ENCODE data around the gene CHKA.

Gene CHKA

GRCh38 chr11:68121067-68121899 is at the start of gene CHKA:
CHKA (minus strand) TSS chr11:68121388; CDS start chr11:68121177, 211 bp downstream.
- Histone ChIP-seq H3K36me3 (ENCODE audit: control insufficient read depth in 2 of 2, insufficient read depth in 2 of 2, low read length in 2 of 2) (no peaks in the 10 kb centered on the region), H3K4me3 (ENCODE audit: low read length in 2 of 2) (peak within 1 kb of the TSS; percentile 71 to 91), H3K9me3 (ENCODE audit: control insufficient read depth in 2 of 2, low read length in 2 of 2) (no peaks in the 10 kb centered on the region), H3K27ac (ENCODE audit: low read depth in 2 of 2, low read length in 2 of 2) (peak within 1 kb of the TSS; percentile 93 to 96), H3K27me3 (ENCODE audit: control insufficient read depth in 2 of 2, insufficient read depth in 2 of 2, low read length in 2 of 2) (no peaks in the 10 kb centered on the region), H3K9ac (ENCODE audit: low read depth in 1 of 2, low read length in 2 of 2) (peak within 1 kb of the TSS; percentile 91 to 92), H3K4me1 (ENCODE audit: control insufficient read depth in 2 of 2, insufficient read depth in 2 of 2, low read length in 2 of 2) (peaks cover 35 to 39% of the 10 kb centered on the region in 2 donors)

- H3K36me3 ChIP-seq (ENCODE audit: control insufficient read depth in 2 of 2, insufficient read depth in 2 of 2, low read length in 2 of 2), result peaks cover 57 to 78% of the 10 kb centered on the region in 2 donors
- no peaks in the 10 kb centered on the region for H3K27me3 ChIP-seq (ENCODE audit: control insufficient read depth in 2 of 2, insufficient read depth in 2 of 2, low read length in 2 of 2)
- H3K27ac ChIP-seq (ENCODE audit: low read depth in 2 of 2, low read length in 2 of 2), result no peak overlapping the region
Observed at GRCh38 chr11:68169442-68169841, 48.3 kb upstream of the CHKA start.

GRCh38 chr11:68168694-68169093 is 47.5 kb upstream of the CHKA start:
- Histone ChIP-seq H3K4me3 (ENCODE audit: low read length in 2 of 2) (no peak overlapping the region), H3K9ac (ENCODE audit: low read depth in 1 of 2, low read length in 2 of 2) (no peak overlapping the region), H3K36me3 (ENCODE audit: control insufficient read depth in 2 of 2, insufficient read depth in 2 of 2, low read length in 2 of 2) (peaks cover 53 to 79% of the 10 kb centered on the region in 2 donors), H3K27ac (ENCODE audit: low read depth in 2 of 2, low read length in 2 of 2) (no peak overlapping the region), H3K27me3 (ENCODE audit: control insufficient read depth in 2 of 2, insufficient read depth in 2 of 2, low read length in 2 of 2) (no peaks in the 10 kb centered on the region), H3K4me1 (ENCODE audit: control insufficient read depth in 2 of 2, insufficient read depth in 2 of 2, low read length in 2 of 2) (no peaks in the 10 kb centered on the region), H3K9me3 (ENCODE audit: control insufficient read depth in 2 of 2, low read length in 2 of 2) (no peaks in the 10 kb centered on the region)

More at GRCh38 chr11:68169442-68169841, 48.3 kb upstream of the CHKA start:
- no peaks in the 10 kb centered on the region for H3K9me3 ChIP-seq (ENCODE audit: control insufficient read depth in 2 of 2, low read length in 2 of 2)
- no peaks in the 10 kb centered on the region for H3K4me1 ChIP-seq (ENCODE audit: control insufficient read depth in 2 of 2, insufficient read depth in 2 of 2, low read length in 2 of 2)
- H3K9ac ChIP-seq (ENCODE audit: low read depth in 1 of 2, low read length in 2 of 2), result no peak overlapping the region
- H3K4me3 ChIP-seq (ENCODE audit: low read length in 2 of 2), result no peak overlapping the region

- H3K9ac ChIP-seq (ENCODE audit: low read depth in 1 of 2, low read length in 2 of 2), result no peak overlapping the region
- H3K4me1 ChIP-seq (ENCODE audit: control insufficient read depth in 2 of 2, insufficient read depth in 2 of 2, low read length in 2 of 2), result no peaks in the 10 kb centered on the region
- H3K9me3 ChIP-seq (ENCODE audit: control insufficient read depth in 2 of 2, low read length in 2 of 2), result no peaks in the 10 kb centered on the region
- H3K4me3 ChIP-seq (ENCODE audit: low read length in 2 of 2), result no peak overlapping the region
- peaks cover 46 to 79% of the 10 kb centered on the region in 2 donors for H3K36me3 ChIP-seq (ENCODE audit: control insufficient read depth in 2 of 2, insufficient read depth in 2 of 2, low read length in 2 of 2)
- no peaks in the 10 kb centered on the region for H3K27me3 ChIP-seq (ENCODE audit: control insufficient read depth in 2 of 2, insufficient read depth in 2 of 2, low read length in 2 of 2)
- H3K27ac ChIP-seq (ENCODE audit: low read depth in 2 of 2, low read length in 2 of 2), result no peak overlapping the region
Observed at GRCh38 chr11:68167474-68167873, 46.3 kb upstream of the CHKA start.

- H3K9me3 ChIP-seq (ENCODE audit: control insufficient read depth in 2 of 2, low read length in 2 of 2), result no peaks in the 10 kb centered on the region
- H3K9ac ChIP-seq (ENCODE audit: low read depth in 1 of 2, low read length in 2 of 2), result no peak overlapping the region
- no peaks in the 10 kb centered on the region for H3K4me1 ChIP-seq (ENCODE audit: control insufficient read depth in 2 of 2, insufficient read depth in 2 of 2, low read length in 2 of 2)
- no peak overlapping the region for H3K4me3 ChIP-seq (ENCODE audit: low read length in 2 of 2)
- H3K36me3 ChIP-seq (ENCODE audit: control insufficient read depth in 2 of 2, insufficient read depth in 2 of 2, low read length in 2 of 2), result peaks cover 43 to 76% of the 10 kb centered on the region in 2 donors
- H3K27ac ChIP-seq (ENCODE audit: low read depth in 2 of 2, low read length in 2 of 2), result no peak overlapping the region
- H3K27me3 ChIP-seq (ENCODE audit: control insufficient read depth in 2 of 2, insufficient read depth in 2 of 2, low read length in 2 of 2), result no peaks in the 10 kb centered on the region
Observed at GRCh38 chr11:68166969-68167368, 45.8 kb upstream of the CHKA start.

GRCh38 chr11:68165601-68166000 is 44.4 kb upstream of the CHKA start:
- H3K4me3 ChIP-seq (ENCODE audit: low read length in 2 of 2), result no peak overlapping the region
- no peak overlapping the region for H3K27ac ChIP-seq (ENCODE audit: low read depth in 2 of 2, low read length in 2 of 2)
- H3K27me3 ChIP-seq (ENCODE audit: control insufficient read depth in 2 of 2, insufficient read depth in 2 of 2, low read length in 2 of 2), result no peaks in the 10 kb centered on the region
- peaks cover 38 to 66% of the 10 kb centered on the region in 2 donors for H3K36me3 ChIP-seq (ENCODE audit: control insufficient read depth in 2 of 2, insufficient read depth in 2 of 2, low read length in 2 of 2)
- H3K4me1 ChIP-seq (ENCODE audit: control insufficient read depth in 2 of 2, insufficient read depth in 2 of 2, low read length in 2 of 2), result no peaks in the 10 kb centered on the region
- no peaks in the 10 kb centered on the region for H3K9me3 ChIP-seq (ENCODE audit: control insufficient read depth in 2 of 2, low read length in 2 of 2)
- no peak overlapping the region for H3K9ac ChIP-seq (ENCODE audit: low read depth in 1 of 2, low read length in 2 of 2)

GRCh38 chr11:68164437-68164836 is 43.2 kb upstream of the CHKA start:
- Histone ChIP-seq H3K9ac (ENCODE audit: low read depth in 1 of 2, low read length in 2 of 2) (no peak overlapping the region), H3K36me3 (ENCODE audit: control insufficient read depth in 2 of 2, insufficient read depth in 2 of 2, low read length in 2 of 2) (peaks cover 26 to 57% of the 10 kb centered on the region in 2 donors), H3K27ac (ENCODE audit: low read depth in 2 of 2, low read length in 2 of 2) (no peak overlapping the region), H3K27me3 (ENCODE audit: control insufficient read depth in 2 of 2, insufficient read depth in 2 of 2, low read length in 2 of 2) (no peaks in the 10 kb centered on the region), H3K4me3 (ENCODE audit: low read length in 2 of 2) (no peak overlapping the region), H3K4me1 (ENCODE audit: control insufficient read depth in 2 of 2, insufficient read depth in 2 of 2, low read length in 2 of 2) (no peaks in the 10 kb centered on the region), H3K9me3 (ENCODE audit: control insufficient read depth in 2 of 2, low read length in 2 of 2) (no peaks in the 10 kb centered on the region)

GRCh38 chr11:68163691-68164090 is 42.5 kb upstream of the CHKA start:
- H3K36me3 ChIP-seq (ENCODE audit: control insufficient read depth in 2 of 2, insufficient read depth in 2 of 2, low read length in 2 of 2), result peaks cover 20 to 50% of the 10 kb centered on the region in 2 donors
- no peak overlapping the region for H3K27ac ChIP-seq (ENCODE audit: low read depth in 2 of 2, low read length in 2 of 2)

GRCh38 chr11:68160100-68160695 is 39.0 kb upstream of the CHKA start:
- H3K9ac ChIP-seq (ENCODE audit: low read depth in 1 of 2, low read length in 2 of 2), result no peak overlapping the region
- peaks cover 20 to 39% of the 10 kb centered on the region in 2 donors for H3K36me3 ChIP-seq (ENCODE audit: control insufficient read depth in 2 of 2, insufficient read depth in 2 of 2, low read length in 2 of 2)
- H3K9me3 ChIP-seq (ENCODE audit: control insufficient read depth in 2 of 2, low read length in 2 of 2), result no peaks in the 10 kb centered on the region
- H3K27ac ChIP-seq (ENCODE audit: low read depth in 2 of 2, low read length in 2 of 2), result no peak overlapping the region
- no peak overlapping the region for H3K4me3 ChIP-seq (ENCODE audit: low read length in 2 of 2)
- no peaks in the 10 kb centered on the region for H3K4me1 ChIP-seq (ENCODE audit: control insufficient read depth in 2 of 2, insufficient read depth in 2 of 2, low read length in 2 of 2)
- no peaks in the 10 kb centered on the region for H3K27me3 ChIP-seq (ENCODE audit: control insufficient read depth in 2 of 2, insufficient read depth in 2 of 2, low read length in 2 of 2)

More at GRCh38 chr11:68163691-68164090, 42.5 kb upstream of the CHKA start:
- no peaks in the 10 kb centered on the region for H3K9me3 ChIP-seq (ENCODE audit: control insufficient read depth in 2 of 2, low read length in 2 of 2)
- H3K4me1 ChIP-seq (ENCODE audit: control insufficient read depth in 2 of 2, insufficient read depth in 2 of 2, low read length in 2 of 2), result no peaks in the 10 kb centered on the region
- H3K9ac ChIP-seq (ENCODE audit: low read depth in 1 of 2, low read length in 2 of 2), result no peak overlapping the region
- no peaks in the 10 kb centered on the region for H3K27me3 ChIP-seq (ENCODE audit: control insufficient read depth in 2 of 2, insufficient read depth in 2 of 2, low read length in 2 of 2)
- no peak overlapping the region for H3K4me3 ChIP-seq (ENCODE audit: low read length in 2 of 2)

GRCh38 chr11:68159665-68160064 is 38.5 kb upstream of the CHKA start:
- Histone ChIP-seq H3K9me3 (ENCODE audit: control insufficient read depth in 2 of 2, low read length in 2 of 2) (no peaks in the 10 kb centered on the region), H3K9ac (ENCODE audit: low read depth in 1 of 2, low read length in 2 of 2) (no peak overlapping the region), H3K4me1 (ENCODE audit: control insufficient read depth in 2 of 2, insufficient read depth in 2 of 2, low read length in 2 of 2) (no peaks in the 10 kb centered on the region), H3K27me3 (ENCODE audit: control insufficient read depth in 2 of 2, insufficient read depth in 2 of 2, low read length in 2 of 2) (no peaks in the 10 kb centered on the region), H3K27ac (ENCODE audit: low read depth in 2 of 2, low read length in 2 of 2) (no peak overlapping the region), H3K4me3 (ENCODE audit: low read length in 2 of 2) (no peak overlapping the region), H3K36me3 (ENCODE audit: control insufficient read depth in 2 of 2, insufficient read depth in 2 of 2, low read length in 2 of 2) (peaks cover 20 to 39% of the 10 kb centered on the region in 2 donors)
